K562 treated with DMSO at 1 percent for 48 hours (cell line): Measurements from ENCODE around the gene FBXO33. TPM values are rescaled to one million over a fixed set of nuclear protein-coding genes. Genes with fewer than 3 reads are reported as not detected.

ENCODE experiments used
- total RNA-seq: library from RNA; unstranded; fragments of 300-600 nt; gene quantifications from 2 replicates; pipeline ENCODE4 v1.2.3, GENCODE V29; 2022; ENCODE audit warnings: low replicate concordance; ENCODE audit errors: extremely low read depth

Gene FBXO33, protein sequence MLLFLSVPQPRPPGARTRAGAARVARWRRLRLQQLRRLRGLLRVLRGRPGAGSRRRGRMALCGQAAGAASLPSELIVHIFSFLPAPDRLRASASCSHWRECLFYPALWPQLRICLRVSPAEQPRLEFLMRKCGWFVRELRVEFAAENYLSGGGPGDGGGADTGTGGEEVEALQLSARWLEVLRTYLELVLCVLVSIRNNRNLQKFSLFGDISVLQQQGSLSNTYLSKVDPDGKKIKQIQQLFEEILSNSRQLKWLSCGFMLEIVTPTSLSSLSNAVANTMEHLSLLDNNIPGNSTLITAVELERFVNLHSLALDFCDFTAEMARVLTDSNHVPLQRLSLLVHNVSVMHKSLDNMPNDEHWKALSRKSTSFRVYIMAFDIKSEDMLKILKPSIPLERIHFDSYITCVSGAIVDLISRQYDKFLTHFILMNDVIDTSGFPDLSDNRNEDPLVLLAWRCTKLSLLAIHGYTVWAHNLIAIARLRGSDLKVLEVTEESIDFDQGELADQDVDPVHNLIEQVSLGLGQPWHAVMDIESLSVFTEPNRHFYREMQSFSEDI
- total RNA-seq: not detected in 2 replicates

DNA sequence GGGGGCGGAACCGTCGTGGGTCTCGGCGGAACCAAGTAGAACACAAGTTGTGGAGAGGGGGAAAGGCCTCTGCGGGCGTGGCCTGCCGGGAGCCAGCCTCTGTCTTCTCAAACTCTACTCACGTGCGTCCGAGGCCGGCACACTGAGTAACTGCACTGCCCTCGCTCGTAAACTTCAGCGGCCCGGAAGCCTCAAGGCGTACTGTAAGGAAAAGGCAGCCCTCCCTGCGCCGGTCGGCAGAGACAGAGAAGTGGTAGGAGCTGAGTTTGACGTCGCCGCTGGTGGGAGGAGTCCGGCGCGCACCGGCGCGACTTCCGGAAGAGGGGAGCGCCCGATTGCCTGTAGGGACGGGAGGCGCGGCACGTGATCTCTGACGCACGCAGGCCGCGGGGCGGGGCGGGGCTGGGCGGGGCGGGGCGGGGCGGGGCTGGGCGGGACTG, at the start of gene FBXO33:
Gene FBXO33, minus strand, starts transcription at position 255 of the 440 bp plus-strand sequence. CDS start 271 bp downstream, outside the sequence.

Other genes starting within 250 kb of the FBXO33 start
- gene MIA2, start 198.5 kb downstream of the FBXO33 start, total RNA-seq: not detected in 2 replicates